Rectal smooth muscle tissue (tissue), 1 donor: ENCODE results near the gene REXO5.

Experiments
- H3K27ac ChIP-seq: one replicate; pipeline ENCODE4 v1.7.0; 2013; ENCODE audit warnings: low read depth, low read length, inconsistent platforms
- H3K27me3 ChIP-seq: one replicate; pipeline ENCODE4 v1.7.0; 2013; ENCODE audit warnings: low read length; ENCODE audit not compliant: control insufficient read depth, insufficient read depth
- H3K36me3 ChIP-seq: one replicate; pipeline ENCODE4 v1.7.0; 2013; ENCODE audit warnings: low read length; ENCODE audit not compliant: control insufficient read depth, insufficient read depth
- H3K4me1 ChIP-seq: one replicate; pipeline ENCODE4 v1.7.0; 2013; ENCODE audit warnings: low read length; ENCODE audit not compliant: control insufficient read depth, insufficient read depth
- H3K4me3 ChIP-seq: one replicate; pipeline ENCODE4 v1.7.0; 2013; ENCODE audit warnings: low read length
- H3K9ac ChIP-seq: one replicate; pipeline ENCODE4 v1.7.0; 2013; ENCODE audit warnings: low read length

The REXO5 gene

GRCh38 chr16:20871258-20871657, 64.9 kb downstream of the REXO5 start:
- no peak overlapping the region for H3K9ac ChIP-seq
- H3K27ac ChIP-seq: no peak overlapping the region

GRCh38 chr16:20871941-20872815, 65.9 kb downstream of the REXO5 start:
- Histone ChIP-seq H3K27me3 (no peaks in the 10 kb centered on the region), H3K27ac (no peak overlapping the region), H3K4me1 (peaks cover 32% of the 10 kb centered on the region), H3K9ac (no peak overlapping the region), H3K4me3 (no peak overlapping the region), H3K36me3 (no peaks in the 10 kb centered on the region)

More at GRCh38 chr16:20871258-20871657, 64.9 kb downstream of the REXO5 start:
- Histone ChIP-seq H3K4me3 (no peak overlapping the region), H3K27me3 (no peaks in the 10 kb centered on the region), H3K4me1 (peaks cover 42% of the 10 kb centered on the region), H3K36me3 (no peaks in the 10 kb centered on the region)

- Histone ChIP-seq H3K9ac (no peak overlapping the region), H3K27ac (no peak overlapping the region), H3K4me3 (no peak overlapping the region), H3K4me1 (peaks cover 21% of the 10 kb centered on the region), H3K27me3 (no peaks in the 10 kb centered on the region), H3K36me3 (no peaks in the 10 kb centered on the region)
Measured at GRCh38 chr16:20873331-20873730, 67.0 kb downstream of the REXO5 start.

GRCh38 chr16:20874088-20874581, 67.8 kb downstream of the REXO5 start:
- Histone ChIP-seq H3K4me1 (peaks cover 15% of the 10 kb centered on the region), H3K27ac (no peak overlapping the region), H3K27me3 (no peaks in the 10 kb centered on the region)

GRCh38 chr16:20875355-20875650, 69.0 kb downstream of the REXO5 start:
- Histone ChIP-seq H3K4me3 (no peak overlapping the region), H3K27me3 (no peaks in the 10 kb centered on the region), H3K36me3 (no peaks in the 10 kb centered on the region), H3K9ac (no peak overlapping the region), H3K27ac (no peak overlapping the region), H3K4me1 (peaks cover 20% of the 10 kb centered on the region)

More at GRCh38 chr16:20874088-20874581, 67.8 kb downstream of the REXO5 start:
- Histone ChIP-seq H3K36me3 (no peaks in the 10 kb centered on the region), H3K9ac (no peak overlapping the region), H3K4me3 (no peak overlapping the region)

- H3K27ac ChIP-seq: no peak overlapping the region
- no peak overlapping the region for H3K4me3 ChIP-seq
- H3K36me3 ChIP-seq: no peaks in the 10 kb centered on the region
- H3K9ac ChIP-seq: no peak overlapping the region
- H3K4me1 ChIP-seq: peaks cover 21% of the 10 kb centered on the region
- H3K27me3 ChIP-seq: no peaks in the 10 kb centered on the region
Measured at GRCh38 chr16:20878682-20879147, 72.4 kb downstream of the REXO5 start.

- Histone ChIP-seq H3K36me3 (no peaks in the 10 kb centered on the region), H3K9ac (no peak overlapping the region), H3K27me3 (no peaks in the 10 kb centered on the region), H3K4me3 (peak overlapping the region; percentile 7), H3K27ac (no peak overlapping the region), H3K4me1 (peaks cover 21% of the 10 kb centered on the region)
Measured at GRCh38 chr16:20879175-20880040, 73.1 kb downstream of the REXO5 start.

GRCh38 chr16:20880867-20881502, 74.7 kb downstream of the REXO5 start:
- Histone ChIP-seq H3K36me3 (no peaks in the 10 kb centered on the region), H3K9ac (no peak overlapping the region), H3K4me1 (peaks cover 21% of the 10 kb centered on the region), H3K27ac (no peak overlapping the region), H3K4me3 (peak overlapping the region; percentile 3), H3K27me3 (no peaks in the 10 kb centered on the region)

- H3K9ac ChIP-seq: no peak overlapping the region
- H3K4me3 ChIP-seq: peak overlapping the region; percentile 3
- H3K4me1 ChIP-seq: peaks cover 21% of the 10 kb centered on the region
- H3K36me3 ChIP-seq: no peaks in the 10 kb centered on the region
- H3K27ac ChIP-seq: no peak overlapping the region
- no peaks in the 10 kb centered on the region for H3K27me3 ChIP-seq
Measured at GRCh38 chr16:20881503-20881878, 75.2 kb downstream of the REXO5 start.

GRCh38 chr16:20883554-20884239, 77.4 kb downstream of the REXO5 start:
- Histone ChIP-seq H3K27me3 (no peaks in the 10 kb centered on the region), H3K9ac (no peak overlapping the region), H3K4me1 (peaks cover 24% of the 10 kb centered on the region), H3K4me3 (no peak overlapping the region), H3K27ac (no peak overlapping the region), H3K36me3 (no peaks in the 10 kb centered on the region)

- Histone ChIP-seq H3K36me3 (no peaks in the 10 kb centered on the region), H3K9ac (no peak overlapping the region), H3K27ac (no peak overlapping the region), H3K4me3 (no peak overlapping the region), H3K4me1 (peaks cover 23% of the 10 kb centered on the region), H3K27me3 (no peaks in the 10 kb centered on the region)
Measured at GRCh38 chr16:20884240-20884556, 77.9 kb downstream of the REXO5 start.

- H3K27me3 ChIP-seq: no peaks in the 10 kb centered on the region
- H3K4me1 ChIP-seq: peaks cover 6% of the 10 kb centered on the region
- no peak overlapping the region for H3K9ac ChIP-seq
- H3K36me3 ChIP-seq: no peaks in the 10 kb centered on the region
- H3K27ac ChIP-seq: no peak overlapping the region
- no peak overlapping the region for H3K4me3 ChIP-seq
Measured at GRCh38 chr16:20886320-20886719, 80.0 kb downstream of the REXO5 start.
